MCF 10A (cell line): ENCODE data around the gene ATG9B. TPM values are rescaled to one million over a fixed set of nuclear protein-coding genes. Genes with fewer than 3 reads are reported as not detected.

Experiments
- BruUV-seq: library from RNA; stranded (reverse); fragments of 400-500 nt; replicated peaks from 2 replicates; lab custom pipeline; 2021; lab: Mats Ljungman, UMichigan
- CTCF ChIA-PET: fragments of 300-600 bp; sonication (Branson Sonifier 250); formaldehyde crosslinking; extraction: SDS; loops from one replicate; lab custom pipeline; 2021; ENCODE audit warnings: antibody characterized with exemption, inconsistent platforms; lab: Yijun Ruan, JAX
- POLR2A ChIA-PET: fragments of 300-600, 350-650 bp; sonication (Branson Sonifier 250); formaldehyde crosslinking; extraction: SDS; loops from one replicate; lab custom pipeline; 2020; ENCODE audit warnings: antibody characterized with exemption, inconsistent platforms; lab: Yijun Ruan, JAX
- DNase-seq: peaks from one replicate; pipeline ENCODE4 v3.0.0-alpha.2; 2018; ENCODE audit not compliant: unreplicated experiment
- H3K27ac Mint-ChIP-seq: one replicate; pipeline ENCODE4 v1.8.0; 2022; ENCODE audit warnings: mild to moderate bottlenecking, low read depth, mixed read lengths; ENCODE audit not compliant: unreplicated experiment
- H3K27me3 Mint-ChIP-seq: one replicate; pipeline ENCODE4 v1.8.0; 2022; ENCODE audit warnings: mixed read lengths; ENCODE audit not compliant: insufficient read depth, unreplicated experiment
- H3K36me3 Mint-ChIP-seq: one replicate; pipeline ENCODE4 v1.8.0; 2022; ENCODE audit warnings: mild to moderate bottlenecking, moderate library complexity, mixed read lengths; ENCODE audit not compliant: insufficient read depth, unreplicated experiment
- H3K4me1 Mint-ChIP-seq: one replicate; pipeline ENCODE4 v1.8.0; 2022; ENCODE audit warnings: mixed read lengths; ENCODE audit not compliant: insufficient read depth, unreplicated experiment
- H3K4me3 Mint-ChIP-seq: one replicate; pipeline ENCODE4 v1.8.0; 2022; ENCODE audit warnings: mild to moderate bottlenecking, moderate library complexity, mixed read lengths; ENCODE audit not compliant: unreplicated experiment
- H3K9me3 Mint-ChIP-seq: one replicate; pipeline ENCODE4 v1.8.0; 2022; ENCODE audit warnings: mixed read lengths; ENCODE audit not compliant: unreplicated experiment
- CTCF ChIP-seq: fragments of 200-600 bp; IDR thresholded peaks from one replicate; pipeline ENCODE4 v1.8.0; 2022; ENCODE audit warnings: antibody characterized with exemption, mild to moderate bottlenecking; ENCODE audit not compliant: unreplicated experiment
- intact Hi-C: fragments of 100-400 bp; cut with micrococcal nuclease; formaldehyde crosslinking; loops from 2 replicates; pipeline ENCODE4 v1.14.1; 2022
- total RNA-seq: library from RNA; stranded (reverse); gene quantifications from 2 replicates; pipeline ENCODE4 v1.2.3, GENCODE V29; 2022

The ATG9B gene
- total RNA-seq, 1 experiment from 2014 or later: 0.12 TPM

- Mint-ChIP-seq H3K27me3 (no peaks in the 10 kb centered on the region), H3K4me1 (peaks cover 28% of the 10 kb centered on the region), H3K36me3 (peaks cover 47% of the 10 kb centered on the region), H3K4me3 (peak overlapping the region; percentile 97), H3K27ac (peak overlapping the region; percentile 67), H3K9me3 (no peaks in the 10 kb centered on the region)
- BruUV-seq: no TSS peak
- intact Hi-C loops: no loop called here
- CTCF ChIA-PET: interaction anchor here (0.7 to 4.6 kb wide), 10 partner anchors 11 to 160 kb away, joined by 3 to 42 read pairs (median 3); partner anchors contain the start of genes ABCB8 and FASTK
- no peak for TF ChIP-seq CTCF
- POLR2A ChIA-PET: interaction anchor here (0.5 to 8.4 kb wide), 11 partner anchors 10 to 50 kb away, joined by 3 to 151 read pairs (median 4); partner anchors contain the start of genes ABCB8, AGAP3, FASTK and TMUB1
- DNase-seq: peak; percentile 78
Measured at GRCh38 chr7:151062399-151063211, 38.3 kb upstream of the ATG9B start.

GRCh38 chr7:151062111-151062398, 37.8 kb upstream of the ATG9B start:
- POLR2A ChIA-PET: interaction anchor here (0.9 to 8.4 kb wide), 4 partner anchors 20 to 51 kb away, joined by 3 to 151 read pairs (median 47); partner anchors contain the start of genes ABCB8, AGAP3, FASTK and TMUB1
- CTCF ChIA-PET: interaction anchor here (0.9 to 4.6 kb wide), 6 partner anchors 11 to 159 kb away, joined by 3 to 42 read pairs (median 6); no protein-coding TSS in a partner anchor
- TF ChIP-seq CTCF: no peak
- Mint-ChIP-seq H3K27ac (peak overlapping the region; percentile 63), H3K36me3 (peaks cover 42% of the 10 kb centered on the region), H3K4me3 (peak overlapping the region; percentile 97), H3K9me3 (no peaks in the 10 kb centered on the region), H3K27me3 (no peaks in the 10 kb centered on the region), H3K4me1 (peaks cover 33% of the 10 kb centered on the region)
- intact Hi-C loops: no loop called here
- no TSS peak for BruUV-seq
- DNase-seq: no peak

- Mint-ChIP-seq H3K4me3 (peak overlapping the region; percentile 97), H3K27ac (peak overlapping the region; percentile 63), H3K4me1 (peaks cover 38% of the 10 kb centered on the region), H3K9me3 (no peaks in the 10 kb centered on the region), H3K27me3 (no peaks in the 10 kb centered on the region), H3K36me3 (peaks cover 37% of the 10 kb centered on the region)
- intact Hi-C loops: no loop called here
- POLR2A ChIA-PET: interaction anchor here (0.9 to 8.4 kb wide), 5 partner anchors 19 to 51 kb away, joined by 3 to 151 read pairs (median 42); partner anchors contain the start of genes ABCB8, AGAP3, FASTK and TMUB1
- no TSS peak for BruUV-seq
- CTCF ChIA-PET: interaction anchor here (0.6 to 4.6 kb wide), 9 partner anchors 14 to 596 kb away, joined by 3 to 42 read pairs (median 3); no protein-coding TSS in a partner anchor
- DNase-seq: no peak
- TF ChIP-seq CTCF: no peak
Measured at GRCh38 chr7:151061213-151062110, 37.2 kb upstream of the ATG9B start.
